ENCODE measurements around the gene PMEPA1. TPM values are rescaled to one million over a fixed set of nuclear protein-coding genes. Genes with fewer than 3 reads are reported as not detected.
A peak's percentile ranks its signal among the peaks of the same experiment; 100 is the strongest.

The PMEPA1 gene
- total RNA-seq, 2 donors from 2014 or later, result 96.5 to 245 TPM

- H3K4me1 ChIP-seq (replicated peaks), result peaks cover 41% of the 10 kb centered on the region
- H3K9me3 ChIP-seq, result no peaks in the 10 kb centered on the region
- intact Hi-C loops (cut with DNase I), result no loop called here
- no peaks in the 10 kb centered on the region for H3K27me3 ChIP-seq (replicated peaks; ENCODE audit: insufficient read depth)
- no peak for TF ChIP-seq CTCF (IDR thresholded peaks at IDR 0.05)
- no peak for DNase-seq (ENCODE audit: low spot score)
- WGBS, result 81% methylated on average over 30 of the region's 31 CpGs
- peak overlapping the region; percentile 56 to 73 for H3K27ac ChIP-seq
- H3K36me3 ChIP-seq, result peaks cover 0 to 12% of the 10 kb centered on the region in 2 donors
- H3K4me3 ChIP-seq, result peak overlapping the region in 1 of 2 donors; percentile 10
These were observed 48.7 kb downstream of the PMEPA1 start for GRCh38 chr20:57660922-57661745.

DNA sequence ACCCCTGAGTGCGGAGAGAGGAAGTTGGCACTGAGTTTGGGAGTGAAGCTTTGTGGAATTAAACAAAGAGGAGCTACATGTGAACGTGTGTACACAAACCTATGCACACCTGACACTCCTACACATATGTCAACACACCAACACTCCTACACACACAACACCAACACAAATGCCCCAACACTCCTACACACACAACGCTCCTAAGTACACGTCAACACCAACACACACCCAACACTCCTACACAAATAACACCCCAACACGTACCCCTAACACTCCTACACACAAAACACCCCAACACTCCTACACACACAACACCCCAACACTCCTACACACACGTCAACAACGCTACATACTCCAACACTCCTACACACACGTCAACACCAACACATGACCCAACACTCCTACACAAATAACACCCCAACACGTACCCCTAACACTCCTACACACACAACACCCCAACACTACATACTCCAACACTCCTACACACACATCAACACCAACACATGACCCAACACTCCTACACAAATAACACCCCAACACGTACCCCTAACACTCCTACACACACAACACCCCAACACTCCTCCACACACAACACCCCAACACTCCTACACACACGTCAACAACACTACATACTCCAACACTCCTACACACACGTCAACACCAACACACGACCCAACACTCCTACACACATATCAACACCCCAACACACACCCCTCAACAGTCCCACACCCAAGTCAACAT is 49.5 kb downstream of the PMEPA1 start:
- Histone ChIP-seq H3K4me3 (no peak overlapping the region), H3K4me1 (replicated peaks) (peaks cover 41% of the 10 kb centered on the region), H3K9me3 (no peaks in the 10 kb centered on the region), H3K36me3 (peaks cover 0 to 12% of the 10 kb centered on the region in 2 donors), H3K27ac (peak overlapping the region; percentile 56 to 73), H3K27me3 (replicated peaks; ENCODE audit: insufficient read depth) (no peaks in the 10 kb centered on the region)
- 82% methylated on average over 13 of the region's 13 CpGs for WGBS
- intact Hi-C loops (cut with DNase I), result no loop called here
- TF ChIP-seq POLR2A (IDR thresholded peaks at IDR 0.05), result no peak
- no peak for TF ChIP-seq POLR2AphosphoS5 (IDR thresholded peaks at IDR 0.05)
- TF ChIP-seq CTCF (IDR thresholded peaks at IDR 0.05), result no peak
- peak; percentile 2 for DNase-seq (ENCODE audit: low spot score)

GRCh38 chr20:57659517-57660180 is 50.2 kb downstream of the PMEPA1 start:
- peaks cover 40% of the 10 kb centered on the region for H3K4me1 ChIP-seq (replicated peaks)
- H3K27me3 ChIP-seq (replicated peaks; ENCODE audit: insufficient read depth), result no peaks in the 10 kb centered on the region
- no peaks in the 10 kb centered on the region for H3K9me3 ChIP-seq
- TF ChIP-seq POLR2AphosphoS5 (IDR thresholded peaks at IDR 0.05) (no peak), CTCF (IDR thresholded peaks at IDR 0.05) (no peak), POLR2A (IDR thresholded peaks at IDR 0.05) (no peak)
- peak overlapping the region; percentile 56 to 73 for H3K27ac ChIP-seq
- DNase-seq (ENCODE audit: low spot score), result peak; percentile 3
- 90% methylated on average over 23 of the region's 24 CpGs for WGBS
- intact Hi-C loops (cut with DNase I), result loop anchor here (5.0 kb wide), 1 partner anchor 48 kb away; no protein-coding TSS in a partner anchor
- no peak overlapping the region for H3K4me3 ChIP-seq
- peaks cover 0 to 12% of the 10 kb centered on the region in 2 donors for H3K36me3 ChIP-seq

GRCh38 chr20:57658833-57659516 is 50.8 kb downstream of the PMEPA1 start:
- 87% methylated on average over 24 of the region's 25 CpGs for WGBS
- Histone ChIP-seq H3K4me1 (replicated peaks) (peaks cover 33% of the 10 kb centered on the region), H3K27ac (peak overlapping the region; percentile 60 to 73), H3K36me3 (peaks cover 0 to 12% of the 10 kb centered on the region in 2 donors), H3K27me3 (replicated peaks; ENCODE audit: insufficient read depth) (no peaks in the 10 kb centered on the region), H3K4me3 (no peak overlapping the region), H3K9me3 (no peaks in the 10 kb centered on the region)
- intact Hi-C loops (cut with DNase I), result loop anchor here (5.0 kb wide), 1 partner anchor 48 kb away; no protein-coding TSS in a partner anchor
- no peak for TF ChIP-seq POLR2A (IDR thresholded peaks at IDR 0.05)
- DNase-seq (ENCODE audit: low spot score), result peak; percentile 7
